Measurements from ENCODE around the gene KRT35. TPM values are rescaled to one million over a fixed set of nuclear protein-coding genes. Genes with fewer than 3 reads are reported as not detected.

The KRT35 gene
- total and polyA plus RNA-seq, 7 donors: not detected

DNA sequence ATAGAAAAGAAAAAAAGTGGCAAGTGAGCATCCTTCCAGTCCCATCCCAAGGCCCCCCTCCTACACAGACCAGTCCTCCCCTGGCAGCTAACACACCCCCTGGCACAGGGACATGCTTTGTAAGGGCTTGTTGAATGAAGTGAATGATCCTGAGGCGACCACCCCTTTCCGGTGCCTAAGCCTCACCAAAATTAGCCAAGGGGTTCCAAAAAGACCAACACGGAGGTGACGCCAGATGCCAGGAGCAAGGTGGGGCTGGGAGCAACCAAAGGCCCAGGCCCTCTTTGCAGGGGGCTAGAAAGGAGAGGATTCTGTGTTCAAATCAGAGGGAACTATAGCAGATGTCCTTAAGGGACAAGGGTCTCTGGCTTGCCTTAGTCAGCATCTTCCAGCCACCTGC is 5.5 kb downstream of the KRT35 start:
- intact Hi-C loops (cut with DNase I): no loop called here
- Histone ChIP-seq H3K4me3 (no peak overlapping the region), H3K27me3 (no peaks in the 10 kb centered on the region), H3K9me3 (peaks cover 0 to 3% (median 0%) of the 10 kb centered on the region in 4 donors), H3K27ac (no peak overlapping the region), H3K4me1 (no peaks in the 10 kb centered on the region), H3K36me3 (no peaks in the 10 kb centered on the region)
- DNase-seq: no peak
- TF ChIP-seq, protein P1, sequence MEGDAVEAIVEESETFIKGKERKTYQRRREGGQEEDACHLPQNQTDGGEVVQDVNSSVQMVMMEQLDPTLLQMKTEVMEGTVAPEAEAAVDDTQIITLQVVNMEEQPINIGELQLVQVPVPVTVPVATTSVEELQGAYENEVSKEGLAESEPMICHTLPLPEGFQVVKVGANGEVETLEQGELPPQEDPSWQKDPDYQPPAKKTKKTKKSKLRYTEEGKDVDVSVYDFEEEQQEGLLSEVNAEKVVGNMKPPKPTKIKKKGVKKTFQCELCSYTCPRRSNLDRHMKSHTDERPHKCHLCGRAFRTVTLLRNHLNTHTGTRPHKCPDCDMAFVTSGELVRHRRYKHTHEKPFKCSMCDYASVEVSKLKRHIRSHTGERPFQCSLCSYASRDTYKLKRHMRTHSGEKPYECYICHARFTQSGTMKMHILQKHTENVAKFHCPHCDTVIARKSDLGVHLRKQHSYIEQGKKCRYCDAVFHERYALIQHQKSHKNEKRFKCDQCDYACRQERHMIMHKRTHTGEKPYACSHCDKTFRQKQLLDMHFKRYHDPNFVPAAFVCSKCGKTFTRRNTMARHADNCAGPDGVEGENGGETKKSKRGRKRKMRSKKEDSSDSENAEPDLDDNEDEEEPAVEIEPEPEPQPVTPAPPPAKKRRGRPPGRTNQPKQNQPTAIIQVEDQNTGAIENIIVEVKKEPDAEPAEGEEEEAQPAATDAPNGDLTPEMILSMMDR (IDR thresholded peaks at IDR 0.05): no peak
- TF ChIP-seq EP300 (IDR thresholded peaks at IDR 0.05) (no peak), POLR2A (IDR thresholded peaks at IDR 0.05) (no peak), POLR2AphosphoS5 (IDR thresholded peaks at IDR 0.05) (no peak)
- 96% methylated on average over 4 of the region's 4 CpGs for WGBS, 2 donors

DNA sequence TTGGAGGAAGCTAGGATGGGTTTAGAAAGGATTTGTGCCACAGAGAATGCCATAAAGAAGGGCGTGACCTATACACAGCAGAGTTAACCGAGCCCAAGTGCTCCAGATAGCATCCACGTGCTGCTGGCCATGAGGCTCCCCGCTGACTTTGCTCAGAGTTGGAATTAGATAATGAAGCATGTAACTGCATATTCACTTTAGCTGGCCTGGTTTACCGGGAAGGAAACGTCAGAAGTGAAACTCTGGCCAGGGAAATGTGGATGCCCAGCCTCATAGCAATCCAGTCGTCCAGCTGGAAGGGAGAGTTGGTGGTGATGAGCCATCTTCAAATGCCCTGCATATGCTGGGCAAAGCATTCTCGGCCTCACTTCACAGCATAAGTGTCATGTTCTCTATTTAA is 6.1 kb downstream of the KRT35 start:
- no peak overlapping the region for H3K4me3 ChIP-seq
- no peaks in the 10 kb centered on the region for H3K4me1 ChIP-seq
- H3K9me3 ChIP-seq: peaks cover 0 to 3% (median 0%) of the 10 kb centered on the region in 4 donors
- 38 to 71% methylated on average over 8 of the region's 8 CpGs for WGBS, 2 donors
- H3K36me3 ChIP-seq: no peaks in the 10 kb centered on the region
- DNase-seq: no peak
- no peak overlapping the region for H3K27ac ChIP-seq
- H3K27me3 ChIP-seq: no peaks in the 10 kb centered on the region
- TF ChIP-seq POLR2AphosphoS5 (IDR thresholded peaks at IDR 0.05): no peak
- TF ChIP-seq, protein P1 (IDR thresholded peaks at IDR 0.05): no peak
- intact Hi-C loops (cut with DNase I): no loop called here

DNA sequence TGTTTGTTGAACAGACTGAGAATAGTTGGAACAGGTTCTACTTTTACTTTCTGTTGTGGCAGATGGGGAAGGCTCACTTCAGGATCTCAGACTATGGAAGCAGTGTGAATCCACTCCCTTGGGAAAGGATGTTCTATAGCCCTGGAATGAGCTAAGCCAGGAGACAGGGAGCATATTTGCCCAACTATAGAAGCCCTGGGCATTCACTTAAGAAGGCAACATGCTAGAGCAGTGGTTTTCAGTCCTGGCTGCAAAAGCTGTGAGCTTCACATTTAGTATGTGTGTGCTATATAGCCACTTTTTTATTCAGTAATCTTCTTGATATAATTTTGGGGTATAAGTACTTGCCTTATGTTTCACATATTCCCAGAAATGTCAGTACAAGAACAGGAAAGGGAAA is 12.6 kb downstream of the KRT35 start:
- no peaks in the 10 kb centered on the region for H3K27me3 ChIP-seq
- TF ChIP-seq EP300 (IDR thresholded peaks at IDR 0.05) (no peak), POLR2AphosphoS5 (IDR thresholded peaks at IDR 0.05) (no peak), POLR2A (IDR thresholded peaks at IDR 0.05) (no peak)
- TF ChIP-seq, protein P1 (IDR thresholded peaks at IDR 0.05): no peak
- DNase-seq: no peak
- H3K27ac ChIP-seq: no peak overlapping the region
- no peaks in the 10 kb centered on the region for H3K36me3 ChIP-seq
- peaks cover 0 to 7% (median 3%) of the 10 kb centered on the region in 4 donors for H3K4me1 ChIP-seq
- intact Hi-C loops (cut with DNase I): no loop called here
- H3K4me3 ChIP-seq: no peak overlapping the region
- H3K9me3 ChIP-seq: peaks cover 0 to 6% (median 1%) of the 10 kb centered on the region in 4 donors

DNA sequence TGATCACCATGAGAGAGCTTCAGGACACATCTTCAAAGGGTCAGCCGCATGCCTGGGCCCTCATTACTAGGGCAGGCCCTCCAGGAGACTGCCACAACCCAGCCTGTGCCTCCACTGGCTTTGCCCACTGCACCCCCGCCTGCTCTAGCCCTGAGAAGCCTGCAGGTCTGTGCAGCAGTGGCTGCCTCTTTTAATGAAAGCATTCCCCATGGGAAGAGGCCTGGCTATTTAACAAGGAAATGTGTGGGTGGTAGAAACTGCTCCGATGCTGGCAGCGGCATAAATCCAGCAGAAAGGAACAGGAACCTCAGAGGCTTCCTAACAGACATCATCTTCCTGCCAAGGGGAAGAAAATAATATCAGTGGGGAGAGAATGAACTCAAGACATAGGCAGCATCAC is 13.4 kb downstream of the KRT35 start:
- Histone ChIP-seq H3K4me3 (no peak overlapping the region), H3K27ac (no peak overlapping the region), H3K36me3 (no peaks in the 10 kb centered on the region), H3K27me3 (no peaks in the 10 kb centered on the region), H3K4me1 (peaks cover 0 to 7% (median 3%) of the 10 kb centered on the region in 4 donors), H3K9me3 (peaks cover 0 to 6% (median 1%) of the 10 kb centered on the region in 4 donors)
- TF ChIP-seq, protein P1 (IDR thresholded peaks at IDR 0.05): no peak
- TF ChIP-seq POLR2A (IDR thresholded peaks at IDR 0.05) (no peak), POLR2AphosphoS5 (IDR thresholded peaks at IDR 0.05) (no peak)
- no peak for DNase-seq
- 83 to 84% methylated on average over 4 of the region's 4 CpGs for WGBS, 2 donors
- intact Hi-C loops (cut with DNase I): no loop called here

DNA sequence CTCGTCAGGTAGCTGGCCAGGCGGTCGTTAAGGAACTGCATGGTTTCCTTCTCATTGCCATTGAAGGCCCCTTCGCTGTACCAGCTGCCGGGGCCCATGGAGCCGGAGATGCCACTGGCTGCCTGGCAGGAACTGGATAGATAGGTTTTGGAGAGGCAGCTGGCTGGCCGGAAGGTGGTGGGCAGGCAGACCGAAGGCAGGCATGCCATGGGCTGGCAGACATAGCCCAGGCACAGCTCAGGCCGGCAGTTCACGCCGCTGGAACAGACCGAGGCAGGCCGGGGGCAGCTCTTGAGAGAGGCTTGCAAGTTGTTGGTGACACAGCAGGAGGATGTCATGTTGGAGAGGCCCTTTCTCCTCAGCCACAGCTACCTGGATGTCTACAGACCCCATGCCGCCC is 14.0 kb downstream of the KRT35 start, which contains the start of gene KRT32:
KRT32 (minus strand) TSS at position 399 of the 400 bp plus-strand sequence; CDS start at position 338, 61 bp downstream.
- TF ChIP-seq POLR2AphosphoS5 (IDR thresholded peaks at IDR 0.05) (no peak), EP300 (IDR thresholded peaks at IDR 0.05) (no peak), POLR2A (IDR thresholded peaks at IDR 0.05) (no peak)
- TF ChIP-seq, protein P1 (IDR thresholded peaks at IDR 0.05): no peak
- Histone ChIP-seq H3K36me3 (no peaks in the 10 kb centered on the region), H3K4me3 (no peak within 1 kb of the TSS), H3K9me3 (peaks cover 0 to 6% (median 1%) of the 10 kb centered on the region in 4 donors), H3K4me1 (peaks cover 0 to 7% (median 3%) of the 10 kb centered on the region in 4 donors), H3K27me3 (no peaks in the 10 kb centered on the region), H3K27ac (no peak within 1 kb of the TSS)
- intact Hi-C loops (cut with DNase I): no loop called here
- WGBS, 2 donors: 91% methylated on average over 14 of the region's 14 CpGs
- no peak for DNase-seq
